ENCODE results near the gene SASH3. TPM values are rescaled to one million over a fixed set of nuclear protein-coding genes. Genes with fewer than 3 reads are reported as not detected.

Gene SASH3
- total RNA-seq, 1 donor from 2014 or later, result not detected

GRCh38 chrX:129824620-129825019, 44.9 kb downstream of the SASH3 start:
- no peak for TF ChIP-seq CTCF (IDR thresholded peaks at IDR 0.05; ENCODE audit: insufficient read depth, low read length, severe bottlenecking)
- no peaks in the 10 kb centered on the region for H3K27me3 ChIP-seq (ENCODE audit: control insufficient read depth, insufficient read depth, low read length)
- DNase-seq (ENCODE audit: low read depth), result no peak
- H3K36me3 ChIP-seq (ENCODE audit: control insufficient read depth, insufficient read depth, low read length), result peaks cover 3% of the 10 kb centered on the region
- FAIRE-seq, result no peak
- no peak overlapping the region for H3K4me3 ChIP-seq (ENCODE audit: low read depth, low read length)

GRCh38 chrX:129825746-129826505, 46.2 kb downstream of the SASH3 start:
- no peaks in the 10 kb centered on the region for H3K27me3 ChIP-seq (ENCODE audit: control insufficient read depth, insufficient read depth, low read length)
- H3K4me3 ChIP-seq (ENCODE audit: low read depth, low read length), result no peak overlapping the region
- no peak for FAIRE-seq
- no peak for DNase-seq (ENCODE audit: low read depth)
- H3K36me3 ChIP-seq (ENCODE audit: control insufficient read depth, insufficient read depth, low read length), result peaks cover 3% of the 10 kb centered on the region
- TF ChIP-seq CTCF (IDR thresholded peaks at IDR 0.05; ENCODE audit: insufficient read depth, low read length, severe bottlenecking), result no peak

- peaks cover 1% of the 10 kb centered on the region for H3K36me3 ChIP-seq (ENCODE audit: control insufficient read depth, insufficient read depth, low read length)
- TF ChIP-seq CTCF (IDR thresholded peaks at IDR 0.05; ENCODE audit: insufficient read depth, low read length, severe bottlenecking), result no peak
- H3K4me3 ChIP-seq (ENCODE audit: low read depth, low read length), result no peak overlapping the region
- FAIRE-seq (no peak), DNase-seq (ENCODE audit: low read depth) (no peak)
- no peaks in the 10 kb centered on the region for H3K27me3 ChIP-seq (ENCODE audit: control insufficient read depth, insufficient read depth, low read length)
Measured at GRCh38 chrX:129830494-129830893, 50.7 kb downstream of the SASH3 start.

GRCh38 chrX:129831091-129831885, 51.5 kb downstream of the SASH3 start:
- FAIRE-seq (no peak), DNase-seq (ENCODE audit: low read depth) (no peak)
- no peak overlapping the region for H3K4me3 ChIP-seq (ENCODE audit: low read depth, low read length)
- peaks cover 2% of the 10 kb centered on the region for H3K36me3 ChIP-seq (ENCODE audit: control insufficient read depth, insufficient read depth, low read length)
- H3K27me3 ChIP-seq (ENCODE audit: control insufficient read depth, insufficient read depth, low read length), result no peaks in the 10 kb centered on the region
- no peak for TF ChIP-seq CTCF (IDR thresholded peaks at IDR 0.05; ENCODE audit: insufficient read depth, low read length, severe bottlenecking)

GRCh38 chrX:129833153-129833990, 53.6 kb downstream of the SASH3 start:
- no peak overlapping the region for H3K4me3 ChIP-seq (ENCODE audit: low read depth, low read length)
- TF ChIP-seq CTCF (IDR thresholded peaks at IDR 0.05; ENCODE audit: insufficient read depth, low read length, severe bottlenecking), result no peak
- peaks cover 2% of the 10 kb centered on the region for H3K36me3 ChIP-seq (ENCODE audit: control insufficient read depth, insufficient read depth, low read length)
- H3K27me3 ChIP-seq (ENCODE audit: control insufficient read depth, insufficient read depth, low read length), result no peaks in the 10 kb centered on the region
- DNase-seq (ENCODE audit: low read depth) (no peak), FAIRE-seq (no peak)
